ENCODE data around the gene IL32.

- TF ChIP-seq CTCF (IDR thresholded peaks at IDR 0.05) (no peak), POLR2A (IDR thresholded peaks at IDR 0.05) (no peak)
Measured at GRCh38 chr16:3044708-3045107, 20.7 kb upstream of the IL32 start.

Data from Peyer's patch (tissue), 4 donors.